ENCODE measurements around the gene MICU1. TPM values are rescaled to one million over a fixed set of nuclear protein-coding genes. Genes with fewer than 3 reads are reported as not detected.

The MICU1 gene
- total and polyA plus RNA-seq, 3 donors from 2014 or later = 34.7 to 42.7 (median 38.9) TPM

DNA sequence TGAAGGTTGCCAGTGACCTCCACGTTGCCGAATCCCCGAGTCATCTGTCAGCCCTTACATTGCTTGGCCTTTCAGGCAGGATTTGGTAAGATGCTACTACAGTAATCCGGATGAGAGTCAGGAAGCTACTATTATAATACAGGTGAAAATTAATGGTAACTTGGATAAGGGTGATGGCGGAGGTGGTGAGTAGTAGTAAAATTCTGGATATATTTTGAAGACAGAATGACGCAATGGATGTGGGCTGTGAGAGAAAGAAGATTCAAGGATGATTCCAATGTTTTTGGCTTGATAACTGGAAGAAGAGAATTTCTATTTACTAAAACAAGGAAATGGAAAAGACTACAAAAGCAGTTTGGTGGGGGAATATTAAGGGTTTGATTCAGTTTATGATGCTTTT lies 269.8 kb downstream of the MICU1 start:
- Histone ChIP-seq H3K4me1 (peaks cover 24% of the 10 kb centered on the region), H3K4me3 (no peak overlapping the region), H3K9me3 (no peaks in the 10 kb centered on the region), H3K27me3 (no peaks in the 10 kb centered on the region), H3K27ac (no peak overlapping the region), H3K36me3 (ENCODE audit: low read depth, missing control alignments) (no peaks in the 10 kb centered on the region)
- intact Hi-C loops (cut with DNase I; ENCODE audit: low total_unique reads) = loop anchor here (10.0 kb wide), 1 partner anchor 279 kb away; no protein-coding TSS in a partner anchor
- WGBS, 2 donors = 62 to 78% methylated on average over 6 of the region's 6 CpGs
- TF ChIP-seq CTCF (IDR thresholded peaks at IDR 0.05) (no peak), POLR2A (IDR thresholded peaks at IDR 0.05) (no peak)
- DNase-seq = no peak

DNA sequence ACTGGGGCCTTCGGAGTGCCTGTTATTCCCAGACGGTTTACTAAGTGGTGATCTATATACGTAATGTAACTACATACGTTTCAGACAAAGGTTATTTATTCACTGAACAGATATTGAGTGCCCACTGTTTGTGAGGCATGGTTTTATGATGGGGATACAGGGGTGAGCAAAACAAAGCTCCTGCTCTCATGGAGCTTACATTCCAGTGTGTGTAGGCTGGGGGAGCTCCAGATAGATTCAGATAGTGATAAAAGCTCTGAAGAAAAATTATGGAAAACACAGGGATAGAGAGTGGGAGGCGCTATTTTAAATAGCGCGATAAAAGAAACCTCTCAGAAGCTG lies 270.7 kb downstream of the MICU1 start:
- intact Hi-C loops (cut with DNase I; ENCODE audit: low total_unique reads) = loop anchor here (10.0 kb wide), 1 partner anchor 280 kb away; no protein-coding TSS in a partner anchor
- Histone ChIP-seq H3K27me3 (no peaks in the 10 kb centered on the region), H3K9me3 (no peaks in the 10 kb centered on the region), H3K4me3 (peak overlapping the region; percentile 79 to 99), H3K36me3 (ENCODE audit: low read depth, missing control alignments) (no peaks in the 10 kb centered on the region), H3K4me1 (peaks cover 24% of the 10 kb centered on the region), H3K27ac (peak overlapping the region; percentile 93 to 97)
- TF ChIP-seq POLR2A (IDR thresholded peaks at IDR 0.05) (no peak), CTCF (IDR thresholded peaks at IDR 0.05) (no peak)
- 21 to 23% methylated on average over 7 of the region's 7 CpGs for WGBS, 2 donors
- DNase-seq = no peak

- Histone ChIP-seq H3K9me3 (no peaks in the 10 kb centered on the region), H3K36me3 (ENCODE audit: low read depth, missing control alignments) (no peaks in the 10 kb centered on the region), H3K27ac (peak within 1 kb of the TSS; percentile 93 to 97), H3K4me1 (peaks cover 24% of the 10 kb centered on the region), H3K27me3 (no peaks in the 10 kb centered on the region), H3K4me3 (peak within 1 kb of the TSS; percentile 79 to 99)
- TF ChIP-seq CTCF (IDR thresholded peaks at IDR 0.05) = no peak
- peak; percentile 12 for TF ChIP-seq POLR2A (IDR thresholded peaks at IDR 0.05)
- 0% methylated on average over 61 to 74 of the region's 74 CpGs for WGBS, 2 donors
- intact Hi-C loops (cut with DNase I; ENCODE audit: low total_unique reads) = loop anchor here (10.0 kb wide), 1 partner anchor 280 kb away; no protein-coding TSS in a partner anchor
- peak; percentile 92 for DNase-seq
Measured at GRCh38 chr10:72354356-72355213, 271.3 kb downstream of the MICU1 start, which contains the start of gene DNAJB12. TSS of gene DNAJB12 (minus strand) at chr10:72354919. CDS start at chr10:72354897, 22 bp downstream.

- Histone ChIP-seq H3K27me3 (no peaks in the 10 kb centered on the region), H3K9me3 (no peaks in the 10 kb centered on the region), H3K36me3 (ENCODE audit: low read depth, missing control alignments) (no peaks in the 10 kb centered on the region), H3K27ac (peak overlapping the region; percentile 93 to 97), H3K4me3 (peak overlapping the region; percentile 79 to 99), H3K4me1 (peaks cover 24% of the 10 kb centered on the region)
- WGBS, 2 donors = 0% methylated on average over 15 to 23 of the region's 23 CpGs
- no peak for TF ChIP-seq POLR2A (IDR thresholded peaks at IDR 0.05)
- TF ChIP-seq CTCF (IDR thresholded peaks at IDR 0.05) = no peak
- peak; percentile 37 for DNase-seq
- intact Hi-C loops (cut with DNase I; ENCODE audit: low total_unique reads) = loop anchor here (10.0 kb wide), 1 partner anchor 281 kb away; no protein-coding TSS in a partner anchor
Measured at GRCh38 chr10:72353965-72354355, 271.9 kb downstream of the MICU1 start.
